ENCODE results near the gene MRPL23.

Gene MRPL23

DNA sequence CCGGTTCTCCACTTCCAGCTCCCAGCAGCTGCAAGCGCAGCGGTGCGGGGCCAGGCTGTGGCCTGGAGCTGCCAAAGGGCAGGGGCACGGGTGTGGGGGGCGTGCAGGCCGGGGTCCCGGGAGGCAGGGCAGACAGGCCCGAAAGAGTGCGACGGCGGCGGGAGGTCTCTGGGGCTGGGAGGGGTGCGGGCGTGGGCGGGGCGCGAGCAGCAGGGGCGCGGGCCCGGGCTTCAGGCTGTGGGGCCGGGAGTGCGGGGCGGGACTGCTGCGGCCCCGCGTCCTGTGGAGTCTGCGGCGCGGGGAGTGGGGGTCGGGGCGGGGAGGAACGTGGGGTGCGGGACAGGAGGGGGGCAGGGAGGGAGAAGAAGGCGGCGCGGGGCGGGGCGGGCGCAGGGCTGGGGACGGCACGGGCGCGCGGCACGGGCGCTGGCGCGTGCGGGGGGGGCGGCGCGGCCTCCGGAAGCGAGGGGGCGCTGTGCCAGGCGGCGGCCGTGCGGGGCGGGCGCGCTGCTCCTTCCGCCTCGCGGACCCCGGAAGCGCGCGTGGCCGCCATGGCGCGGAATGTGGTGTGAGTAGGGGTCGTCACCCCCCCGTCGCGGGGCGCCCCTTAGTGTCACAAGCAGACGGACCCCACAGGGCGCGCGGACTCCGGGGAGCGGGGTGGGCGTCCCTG is at the start of gene MRPL23:
Gene MRPL23 (plus strand): TSS at position 521 of the 673 bp plus-strand sequence. CDS start 31 bp downstream, at position 552.
- ATAC-seq (replicated peaks; ENCODE audit: extremely low read depth, poor library complexity, severe bottlenecking) (peak; percentile 83), DNase-seq (ENCODE audit: low spot score in 2 of 2) (peak in 1 of 2 donors; percentile 31)

DNA sequence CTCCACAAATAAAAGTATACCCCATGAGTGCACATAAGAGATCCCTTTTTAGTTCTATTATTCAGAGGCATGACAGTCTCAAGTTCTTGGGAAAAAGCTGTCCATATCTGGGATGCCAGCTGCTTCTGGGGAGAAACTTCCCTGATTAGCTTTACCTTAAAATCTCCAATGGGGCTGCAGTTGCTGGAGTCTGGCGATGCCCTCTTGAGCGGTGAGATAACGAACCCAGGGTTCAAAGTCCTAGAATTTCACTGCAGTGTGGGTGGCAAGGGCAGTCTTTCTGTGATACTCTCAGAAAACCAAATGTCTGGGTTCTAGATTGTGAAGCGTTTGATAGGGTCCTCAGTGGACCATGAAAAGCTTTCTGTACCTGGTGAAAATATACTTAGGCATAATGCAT is 48.0 kb upstream of the MRPL23 start:
- H3K9me3 Mint-ChIP-seq = no peaks in the 10 kb centered on the region
- H3K4me3 Mint-ChIP-seq = no peak overlapping the region
- no peaks in the 10 kb centered on the region for H3K36me3 Mint-ChIP-seq (ENCODE audit: insufficient read depth)
- H3K27ac Mint-ChIP-seq (ENCODE audit: low read depth) = no peak overlapping the region
- peaks cover 43% of the 10 kb centered on the region for H3K27me3 Mint-ChIP-seq
- no peaks in the 10 kb centered on the region for H3K4me1 Mint-ChIP-seq
- no peak for DNase-seq (ENCODE audit: low spot score in 2 of 2)
- no peak for ATAC-seq (replicated peaks; ENCODE audit: extremely low read depth, poor library complexity, severe bottlenecking)

More for the DNA sequence above, at the start of gene MRPL23:
- H3K36me3 Mint-ChIP-seq (ENCODE audit: insufficient read depth) = peaks cover 1% of the 10 kb centered on the region
- H3K9me3 Mint-ChIP-seq = no peaks in the 10 kb centered on the region
- no peak within 1 kb of the TSS for H3K27ac Mint-ChIP-seq (ENCODE audit: low read depth)
- no peaks in the 10 kb centered on the region for H3K4me1 Mint-ChIP-seq
- no peak within 1 kb of the TSS for H3K4me3 Mint-ChIP-seq
- H3K27me3 Mint-ChIP-seq = no peaks in the 10 kb centered on the region

DNA sequence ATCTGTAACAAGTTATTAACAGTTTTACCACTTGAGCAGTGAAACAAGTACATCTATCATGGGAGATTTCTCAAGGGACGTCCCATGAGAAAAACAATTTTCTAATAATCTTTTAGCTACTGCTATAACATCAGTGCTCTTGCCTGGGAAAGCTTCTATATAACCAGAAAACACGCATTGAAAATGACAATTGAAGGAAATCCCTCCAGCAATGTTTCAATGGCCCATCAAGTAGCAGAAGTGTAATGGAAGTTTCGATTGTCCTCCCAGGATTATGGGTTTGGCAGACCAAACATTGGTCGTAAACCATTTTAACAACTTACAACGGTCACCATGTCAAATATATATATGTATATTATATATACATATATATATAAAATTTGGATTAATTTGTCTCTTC is 47.4 kb upstream of the MRPL23 start:
- Mint-ChIP-seq H3K36me3 (ENCODE audit: insufficient read depth) (no peaks in the 10 kb centered on the region), H3K4me3 (no peak overlapping the region), H3K9me3 (no peaks in the 10 kb centered on the region), H3K4me1 (no peaks in the 10 kb centered on the region), H3K27me3 (peaks cover 43% of the 10 kb centered on the region), H3K27ac (ENCODE audit: low read depth) (no peak overlapping the region)
- ATAC-seq (replicated peaks; ENCODE audit: extremely low read depth, poor library complexity, severe bottlenecking) (no peak), DNase-seq (ENCODE audit: low spot score in 2 of 2) (no peak)

DNA sequence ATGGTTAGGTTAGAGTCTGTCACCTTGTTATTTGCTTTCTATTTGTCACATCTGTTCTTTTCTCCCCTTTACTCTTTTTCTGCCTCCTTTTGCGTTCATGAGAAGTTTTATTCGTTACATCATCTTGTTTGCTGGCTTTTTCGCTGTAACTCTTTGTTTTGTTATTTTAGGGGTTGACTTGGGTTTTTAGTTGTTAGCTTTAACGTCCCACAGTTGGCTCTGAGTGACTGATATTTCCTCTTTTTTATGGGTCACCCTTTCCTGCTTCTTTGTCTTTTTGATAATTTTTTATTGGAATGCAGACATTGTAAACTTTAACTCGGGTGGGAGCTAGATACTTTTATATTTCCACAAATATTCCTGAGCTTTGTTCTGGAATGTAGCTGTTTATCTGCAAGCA is 41.0 kb upstream of the MRPL23 start:
- ATAC-seq (replicated peaks; ENCODE audit: extremely low read depth, poor library complexity, severe bottlenecking) (no peak), DNase-seq (ENCODE audit: low spot score in 2 of 2) (no peak)
- Mint-ChIP-seq H3K36me3 (ENCODE audit: insufficient read depth) (no peaks in the 10 kb centered on the region), H3K9me3 (no peaks in the 10 kb centered on the region), H3K4me1 (no peaks in the 10 kb centered on the region), H3K27me3 (peaks cover 48% of the 10 kb centered on the region), H3K4me3 (no peak overlapping the region), H3K27ac (ENCODE audit: low read depth) (no peak overlapping the region)

DNA sequence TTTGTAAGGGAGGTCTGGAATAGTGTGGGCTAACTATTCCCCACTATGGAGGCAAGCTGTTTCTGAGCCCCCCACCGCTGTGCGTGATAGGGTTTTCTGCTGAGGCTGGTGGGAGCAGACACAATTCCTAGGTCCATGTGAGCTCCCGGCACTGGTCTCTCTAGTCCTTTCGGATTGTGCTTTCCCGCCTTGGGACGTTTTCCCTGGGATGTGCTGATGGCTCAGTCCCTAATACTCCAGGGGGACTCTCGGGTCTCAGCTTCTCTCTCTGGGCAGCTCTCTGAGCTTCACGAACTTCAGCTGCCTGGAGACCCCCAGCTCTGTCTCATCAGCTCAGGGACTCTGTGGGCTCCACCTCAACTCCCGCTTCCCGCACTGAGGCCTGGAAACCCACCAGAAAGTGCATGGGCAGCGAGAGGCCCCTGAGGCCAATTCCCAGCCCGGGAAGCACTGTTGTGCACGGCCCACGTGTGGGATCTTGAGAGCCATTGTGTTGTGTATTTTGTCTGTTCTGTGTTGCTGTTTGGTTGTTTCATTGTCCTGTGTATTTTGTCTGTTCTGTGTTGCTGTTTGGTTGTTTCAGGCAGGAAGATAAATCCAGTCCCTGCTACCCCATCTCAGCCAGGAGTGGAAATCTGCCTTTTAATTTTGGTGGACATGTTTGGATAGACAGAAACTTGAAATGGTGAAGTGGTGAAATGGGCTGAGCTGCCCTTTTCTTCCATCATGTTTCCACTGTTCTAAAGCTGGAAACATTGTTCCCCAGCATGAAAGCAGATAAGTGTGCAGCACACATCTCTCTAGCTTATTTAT is 40.3 kb upstream of the MRPL23 start:
- Mint-ChIP-seq H3K4me3 (no peak overlapping the region), H3K4me1 (no peaks in the 10 kb centered on the region), H3K27ac (ENCODE audit: low read depth) (no peak overlapping the region), H3K27me3 (peaks cover 41% of the 10 kb centered on the region), H3K36me3 (ENCODE audit: insufficient read depth) (no peaks in the 10 kb centered on the region), H3K9me3 (no peaks in the 10 kb centered on the region)
- ATAC-seq (replicated peaks; ENCODE audit: extremely low read depth, poor library complexity, severe bottlenecking) (no peak), DNase-seq (ENCODE audit: low spot score in 2 of 2) (no peak)

DNA sequence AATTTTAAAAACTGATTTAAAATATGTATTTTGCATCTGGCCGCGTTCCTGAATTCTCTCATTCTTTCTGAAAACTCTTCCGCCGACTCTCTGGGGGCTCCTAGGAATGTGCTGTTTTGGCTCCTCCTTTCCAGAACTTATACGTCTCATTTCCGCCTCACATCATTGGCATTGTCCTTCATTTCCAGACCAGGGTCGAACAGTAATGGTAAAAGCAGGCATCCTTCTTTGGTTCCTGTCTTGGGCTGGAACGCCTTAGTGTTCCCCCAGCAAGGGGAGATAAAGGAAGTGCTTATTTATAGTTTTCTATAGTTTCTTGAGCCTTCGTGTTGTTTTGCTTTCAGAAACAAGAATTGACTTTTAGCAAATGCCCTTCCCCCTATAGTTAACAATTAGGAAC is 38.5 kb upstream of the MRPL23 start:
- no peak for ATAC-seq (replicated peaks; ENCODE audit: extremely low read depth, poor library complexity, severe bottlenecking)
- no peaks in the 10 kb centered on the region for H3K36me3 Mint-ChIP-seq (ENCODE audit: insufficient read depth)
- no peak overlapping the region for H3K4me3 Mint-ChIP-seq
- H3K27me3 Mint-ChIP-seq = peaks cover 34% of the 10 kb centered on the region
- no peaks in the 10 kb centered on the region for H3K4me1 Mint-ChIP-seq
- no peaks in the 10 kb centered on the region for H3K9me3 Mint-ChIP-seq
- no peak for DNase-seq (ENCODE audit: low spot score in 2 of 2)
- no peak overlapping the region for H3K27ac Mint-ChIP-seq (ENCODE audit: low read depth)

DNA sequence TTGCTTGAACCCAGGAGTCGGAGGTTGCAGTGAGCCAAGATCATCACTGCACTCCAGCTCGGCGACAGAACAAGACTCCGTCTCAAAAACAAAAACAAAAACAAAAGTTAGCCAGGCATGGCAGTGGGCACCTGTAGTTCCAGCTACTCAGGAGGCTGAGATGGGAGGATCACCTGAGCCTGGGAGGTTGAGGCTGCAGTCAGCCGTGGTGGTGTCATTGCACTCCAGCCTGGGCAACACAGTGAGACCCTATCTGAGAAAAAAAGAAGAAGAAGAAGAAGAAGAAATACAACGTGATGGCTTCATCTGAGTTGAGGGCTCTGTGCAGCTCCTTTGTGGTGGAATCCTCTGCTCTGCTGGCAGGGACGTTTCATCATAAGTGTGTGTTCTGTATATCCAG is 37.6 kb upstream of the MRPL23 start:
- DNase-seq (ENCODE audit: low spot score in 2 of 2) (no peak), ATAC-seq (replicated peaks; ENCODE audit: extremely low read depth, poor library complexity, severe bottlenecking) (no peak)
- Mint-ChIP-seq H3K27ac (ENCODE audit: low read depth) (no peak overlapping the region), H3K9me3 (no peaks in the 10 kb centered on the region), H3K36me3 (ENCODE audit: insufficient read depth) (peaks cover 2% of the 10 kb centered on the region), H3K27me3 (peaks cover 43% of the 10 kb centered on the region), H3K4me1 (peaks cover 6% of the 10 kb centered on the region), H3K4me3 (no peak overlapping the region)

DNA sequence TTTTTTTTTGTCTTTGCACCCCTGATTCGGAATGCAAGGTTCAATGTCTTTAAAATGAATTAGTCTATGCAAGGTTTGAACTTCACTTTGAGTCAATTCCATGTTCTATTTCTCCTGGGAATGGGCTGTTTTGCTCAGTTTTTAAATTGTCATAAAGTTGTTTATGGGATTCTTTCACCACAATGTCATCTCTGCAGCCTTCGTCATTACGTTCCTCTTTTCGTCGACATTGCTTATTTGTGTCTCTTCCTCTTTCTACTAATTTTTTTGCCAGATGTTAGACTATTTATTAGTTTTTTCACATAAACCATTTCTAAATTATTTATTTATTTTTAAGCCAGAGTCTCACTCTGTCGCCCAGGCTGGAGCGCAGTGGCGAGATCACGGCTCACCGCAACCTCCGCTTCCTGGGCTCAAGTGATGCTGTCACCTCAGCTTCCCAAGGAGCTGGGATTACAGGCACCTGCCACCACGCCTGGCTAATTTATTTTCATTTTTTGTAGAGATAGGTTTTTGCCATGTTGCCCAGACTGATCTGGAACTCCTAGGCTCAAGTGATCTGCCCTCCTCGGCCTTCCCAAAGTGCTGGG is 34.7 kb upstream of the MRPL23 start:
- Mint-ChIP-seq H3K4me1 (peaks cover 22% of the 10 kb centered on the region), H3K27ac (ENCODE audit: low read depth) (no peak overlapping the region), H3K9me3 (no peaks in the 10 kb centered on the region), H3K4me3 (no peak overlapping the region), H3K27me3 (peaks cover 34% of the 10 kb centered on the region), H3K36me3 (ENCODE audit: insufficient read depth) (peaks cover 5% of the 10 kb centered on the region)
- no peak for ATAC-seq (replicated peaks; ENCODE audit: extremely low read depth, poor library complexity, severe bottlenecking)
- no peak for DNase-seq (ENCODE audit: low spot score in 2 of 2)

DNA sequence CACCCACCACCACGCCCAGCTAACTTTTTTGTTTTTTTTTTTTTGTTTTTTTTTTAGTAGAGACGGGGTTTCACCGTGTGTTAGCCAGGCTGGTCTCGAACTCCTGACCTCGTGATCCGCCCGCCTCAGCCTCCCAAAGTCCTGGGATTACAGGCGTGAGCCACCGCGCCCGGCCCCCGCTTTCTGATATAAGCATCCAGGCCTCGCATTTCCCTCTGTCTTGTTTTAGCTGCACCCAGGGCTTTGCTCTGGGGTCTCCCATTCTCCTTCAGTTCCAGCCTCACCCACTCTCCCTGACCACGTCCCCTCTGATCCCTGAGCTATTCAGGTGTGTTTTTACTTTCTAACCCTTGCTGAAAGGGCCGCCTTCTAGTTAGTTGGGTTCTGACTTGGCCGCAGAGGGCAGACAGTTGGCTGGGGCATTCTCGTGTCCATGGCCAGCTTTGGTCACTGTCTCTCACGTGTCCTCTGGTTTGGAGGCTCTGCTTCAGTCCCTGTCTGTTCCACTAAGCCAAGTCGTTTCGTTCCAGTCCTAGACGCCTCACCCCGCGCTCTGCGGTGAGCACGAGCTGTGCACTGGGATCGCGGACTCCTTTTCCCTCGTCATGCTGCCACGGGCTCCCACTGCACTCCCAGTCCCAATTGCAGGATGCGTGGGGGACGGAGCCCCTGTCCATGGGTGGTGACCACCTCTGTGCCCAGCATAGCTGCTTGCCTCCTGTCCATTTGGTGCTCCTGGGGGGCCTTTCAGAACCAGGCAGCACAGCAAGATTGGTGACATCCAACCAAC is 33.7 kb upstream of the MRPL23 start:
- ATAC-seq (replicated peaks; ENCODE audit: extremely low read depth, poor library complexity, severe bottlenecking) (no peak), DNase-seq (ENCODE audit: low spot score in 2 of 2) (no peak)
- no peaks in the 10 kb centered on the region for H3K9me3 Mint-ChIP-seq
- peaks cover 8% of the 10 kb centered on the region for H3K36me3 Mint-ChIP-seq (ENCODE audit: insufficient read depth)
- H3K27ac Mint-ChIP-seq (ENCODE audit: low read depth) = no peak overlapping the region
- peaks cover 23% of the 10 kb centered on the region for H3K27me3 Mint-ChIP-seq
- H3K4me3 Mint-ChIP-seq = no peak overlapping the region
- peaks cover 22% of the 10 kb centered on the region for H3K4me1 Mint-ChIP-seq

DNA sequence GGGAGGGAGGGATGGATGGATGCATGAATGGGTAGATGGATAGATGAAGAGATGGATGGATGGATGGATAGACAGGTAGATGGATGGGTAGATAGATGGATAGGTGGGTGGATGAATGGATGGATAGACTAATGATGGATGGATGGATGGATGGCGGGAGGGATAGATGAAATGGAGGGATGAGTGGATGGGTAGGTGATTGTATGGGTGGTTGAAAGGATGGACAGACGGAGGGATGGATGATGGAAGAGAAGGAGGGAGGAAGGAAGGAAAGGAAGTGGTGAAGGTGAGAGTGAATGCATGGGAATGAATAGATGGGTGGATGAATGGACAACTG is 31.4 kb upstream of the MRPL23 start:
- ATAC-seq (replicated peaks; ENCODE audit: extremely low read depth, poor library complexity, severe bottlenecking) (no peak), DNase-seq (ENCODE audit: low spot score in 2 of 2) (no peak)
- Mint-ChIP-seq H3K27me3 (peaks cover 18% of the 10 kb centered on the region), H3K9me3 (no peaks in the 10 kb centered on the region), H3K4me3 (no peak overlapping the region), H3K4me1 (peaks cover 22% of the 10 kb centered on the region), H3K27ac (ENCODE audit: low read depth) (no peak overlapping the region), H3K36me3 (ENCODE audit: insufficient read depth) (peaks cover 8% of the 10 kb centered on the region)

DNA sequence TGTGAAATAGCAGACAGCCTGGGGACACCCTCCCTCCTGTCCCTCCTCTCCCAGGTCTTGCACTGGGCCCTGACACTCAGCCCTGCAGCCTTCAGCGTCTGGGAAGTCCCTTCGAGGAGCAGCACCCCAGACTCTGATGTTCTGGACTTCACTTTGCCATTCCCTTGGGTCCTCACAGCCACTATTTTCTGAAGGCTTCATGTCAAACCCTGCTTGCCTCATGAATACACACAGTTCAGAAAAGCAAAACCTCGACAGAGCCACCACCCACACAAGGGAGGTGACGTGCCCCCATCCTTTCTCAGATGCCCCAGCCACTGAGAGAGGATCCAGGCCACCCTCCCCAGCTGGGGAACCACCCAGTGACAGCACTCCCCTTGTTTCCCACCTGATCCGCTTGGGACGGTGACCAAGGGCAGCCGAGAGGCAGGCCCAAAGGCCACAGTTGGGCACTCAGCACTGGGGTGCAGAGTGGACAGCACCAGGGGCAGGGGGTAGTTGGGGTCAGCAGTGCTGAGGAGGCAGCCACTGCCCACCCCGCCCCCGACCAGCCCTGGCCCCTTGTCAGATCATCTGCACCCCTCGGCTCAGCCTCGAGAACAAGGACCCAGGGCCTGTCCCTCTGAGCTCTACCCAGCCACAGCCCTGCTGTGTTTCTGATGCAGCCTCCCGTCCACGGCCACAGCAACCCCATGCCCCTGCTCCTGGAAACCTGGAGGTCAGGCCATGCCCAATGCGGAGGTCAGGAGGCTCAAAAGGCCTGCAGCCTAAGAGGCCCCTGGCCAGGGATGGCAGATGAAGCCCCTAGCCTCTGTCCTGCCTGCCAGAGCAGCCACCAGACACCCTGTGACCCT is 30.8 kb upstream of the MRPL23 start:
- peaks cover 10% of the 10 kb centered on the region for H3K36me3 Mint-ChIP-seq (ENCODE audit: insufficient read depth)
- peaks cover 18% of the 10 kb centered on the region for H3K27me3 Mint-ChIP-seq
- no peak overlapping the region for H3K27ac Mint-ChIP-seq (ENCODE audit: low read depth)
- no peak overlapping the region for H3K4me3 Mint-ChIP-seq
- H3K9me3 Mint-ChIP-seq = no peaks in the 10 kb centered on the region
- H3K4me1 Mint-ChIP-seq = peaks cover 22% of the 10 kb centered on the region
- DNase-seq (ENCODE audit: low spot score in 2 of 2) (no peak), ATAC-seq (replicated peaks; ENCODE audit: extremely low read depth, poor library complexity, severe bottlenecking) (no peak)

Data from central memory CD8-positive, alpha-beta T cell (primary cell).